HFFc6 (cell line): ENCODE data around the gene PRKAA2. TPM values are rescaled to one million over a fixed set of nuclear protein-coding genes. Genes with fewer than 3 reads are reported as not detected.

Experiments used
- DNase-seq: peaks from one replicate; pipeline ENCODE4 v3.0.0-alpha.2; 2018
- H3K27ac Mint-ChIP-seq: 2 replicates; pipeline ENCODE4 v1.8.0; 2020; ENCODE audit warnings: mild to moderate bottlenecking, mixed read lengths
- H3K27me3 Mint-ChIP-seq: 2 replicates; pipeline ENCODE4 v1.8.0; 2021; ENCODE audit warnings: mild to moderate bottlenecking, moderate library complexity, mixed read lengths; ENCODE audit not compliant: insufficient read depth
- H3K36me3 Mint-ChIP-seq: 2 replicates; pipeline ENCODE4 v1.8.0; 2021; ENCODE audit warnings: low read depth, mixed read lengths
- H3K4me1 Mint-ChIP-seq: 2 replicates; pipeline ENCODE4 v1.8.0; 2020; ENCODE audit warnings: low read depth, mixed read lengths
- H3K4me3 Mint-ChIP-seq: 2 replicates; pipeline ENCODE4 v1.8.0; 2020; ENCODE audit warnings: mild to moderate bottlenecking, moderate library complexity, mixed read lengths
- H3K9me3 Mint-ChIP-seq: 2 replicates; pipeline ENCODE4 v1.8.0; 2020; ENCODE audit warnings: mild to moderate bottlenecking, mixed read lengths
- total RNA-seq, 6 experiments: library from RNA; stranded (reverse); fragmentation: NEBNext Ultra II Directional; extraction: Animal tissue kit (Norgen Biotek cat#: 25700); gene quantifications; 2 replicates in 1 of 6; 3 replicates in 5 of 6; pipeline ENCODE4 v1.2.3, GENCODE V29; 2021
- TF ChIP-seq, protein P1 (sequence below): fragments of 200-600 bp; sonication (generic); IDR thresholded peaks from 2 replicates; pipeline ENCODE4 v1.5.0; 2021; ENCODE audit warnings: antibody characterized with exemption, mild to moderate bottlenecking

Gene PRKAA2
- total RNA-seq, 6 experiments from 2014 or later, result 0.05 to 0.62 (median 0.06) TPM

GRCh38 chr1:56703747-56704146, 58.6 kb downstream of the PRKAA2 start:
- no peaks in the 10 kb centered on the region for H3K4me1 Mint-ChIP-seq
- TF ChIP-seq, protein P1, sequence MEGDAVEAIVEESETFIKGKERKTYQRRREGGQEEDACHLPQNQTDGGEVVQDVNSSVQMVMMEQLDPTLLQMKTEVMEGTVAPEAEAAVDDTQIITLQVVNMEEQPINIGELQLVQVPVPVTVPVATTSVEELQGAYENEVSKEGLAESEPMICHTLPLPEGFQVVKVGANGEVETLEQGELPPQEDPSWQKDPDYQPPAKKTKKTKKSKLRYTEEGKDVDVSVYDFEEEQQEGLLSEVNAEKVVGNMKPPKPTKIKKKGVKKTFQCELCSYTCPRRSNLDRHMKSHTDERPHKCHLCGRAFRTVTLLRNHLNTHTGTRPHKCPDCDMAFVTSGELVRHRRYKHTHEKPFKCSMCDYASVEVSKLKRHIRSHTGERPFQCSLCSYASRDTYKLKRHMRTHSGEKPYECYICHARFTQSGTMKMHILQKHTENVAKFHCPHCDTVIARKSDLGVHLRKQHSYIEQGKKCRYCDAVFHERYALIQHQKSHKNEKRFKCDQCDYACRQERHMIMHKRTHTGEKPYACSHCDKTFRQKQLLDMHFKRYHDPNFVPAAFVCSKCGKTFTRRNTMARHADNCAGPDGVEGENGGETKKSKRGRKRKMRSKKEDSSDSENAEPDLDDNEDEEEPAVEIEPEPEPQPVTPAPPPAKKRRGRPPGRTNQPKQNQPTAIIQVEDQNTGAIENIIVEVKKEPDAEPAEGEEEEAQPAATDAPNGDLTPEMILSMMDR, result no peak

DNA sequence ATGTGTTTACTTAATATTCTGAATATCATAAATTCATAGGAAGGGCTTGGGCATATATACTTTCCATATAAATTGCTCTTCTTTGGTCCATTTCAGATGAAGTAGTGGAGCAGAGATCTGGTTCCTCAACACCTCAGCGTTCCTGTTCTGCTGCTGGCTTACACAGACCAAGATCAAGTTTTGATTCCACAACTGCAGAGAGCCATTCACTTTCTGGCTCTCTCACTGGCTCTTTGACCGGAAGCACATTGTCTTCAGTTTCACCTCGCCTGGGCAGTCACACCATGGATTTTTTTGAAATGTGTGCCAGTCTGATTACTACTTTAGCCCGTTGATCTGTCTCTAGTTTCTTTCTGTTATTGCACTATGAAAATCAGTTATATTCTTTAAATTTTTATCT, 62.3 kb downstream of the PRKAA2 start:
- no peaks in the 10 kb centered on the region for H3K9me3 Mint-ChIP-seq
- DNase-seq, result no peak
- H3K36me3 Mint-ChIP-seq, result no peaks in the 10 kb centered on the region
- peaks cover 30% of the 10 kb centered on the region for H3K4me1 Mint-ChIP-seq
- no peak overlapping the region for H3K27ac Mint-ChIP-seq
- TF ChIP-seq, protein P1, result no peak
- peaks cover 3% of the 10 kb centered on the region; the same call in 1 of the 2 replicates for H3K27me3 Mint-ChIP-seq
- H3K4me3 Mint-ChIP-seq, result no peak overlapping the region

More at GRCh38 chr1:56703747-56704146, 58.6 kb downstream of the PRKAA2 start:
- Mint-ChIP-seq H3K27ac (no peak overlapping the region), H3K9me3 (no peaks in the 10 kb centered on the region), H3K36me3 (no peaks in the 10 kb centered on the region), H3K27me3 (peaks cover 3% of the 10 kb centered on the region; the same call in 1 of the 2 replicates), H3K4me3 (no peak overlapping the region)
- DNase-seq, result no peak

- Mint-ChIP-seq H3K9me3 (no peaks in the 10 kb centered on the region), H3K27me3 (peaks cover 3% of the 10 kb centered on the region; the same call in 1 of the 2 replicates), H3K4me3 (no peak overlapping the region), H3K4me1 (peaks cover 35% of the 10 kb centered on the region), H3K27ac (no peak overlapping the region), H3K36me3 (no peaks in the 10 kb centered on the region)
- TF ChIP-seq, protein P1, result peak; percentile 83
- DNase-seq, result peak; percentile 35
These were observed 64.3 kb downstream of the PRKAA2 start for GRCh38 chr1:56709269-56709880.

DNA sequence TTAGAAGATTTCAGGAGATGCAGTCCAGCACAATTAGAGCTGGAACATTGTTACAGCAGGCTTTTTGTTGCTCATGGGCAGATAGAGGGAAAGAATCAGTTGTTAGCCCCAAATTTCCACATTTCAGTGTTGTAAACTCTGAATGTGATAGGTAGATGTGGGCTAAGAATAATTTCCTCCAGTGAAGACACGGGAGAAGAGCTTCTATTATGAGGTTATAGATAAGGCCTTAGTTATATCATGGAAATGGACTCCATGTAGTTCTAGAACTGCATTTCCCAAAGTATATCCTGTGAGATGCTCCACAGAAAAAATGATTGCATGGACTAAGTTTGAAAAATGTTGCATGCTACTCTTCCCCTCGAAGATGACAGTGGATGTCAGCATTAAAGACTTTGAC, 64.9 kb downstream of the PRKAA2 start:
- DNase-seq, result no peak
- Mint-ChIP-seq H3K4me1 (peaks cover 42% of the 10 kb centered on the region), H3K36me3 (no peaks in the 10 kb centered on the region), H3K9me3 (no peaks in the 10 kb centered on the region), H3K27ac (no peak overlapping the region), H3K27me3 (peaks cover 3% of the 10 kb centered on the region; the same call in 1 of the 2 replicates), H3K4me3 (no peak overlapping the region)
- TF ChIP-seq, protein P1, result no peak

DNA sequence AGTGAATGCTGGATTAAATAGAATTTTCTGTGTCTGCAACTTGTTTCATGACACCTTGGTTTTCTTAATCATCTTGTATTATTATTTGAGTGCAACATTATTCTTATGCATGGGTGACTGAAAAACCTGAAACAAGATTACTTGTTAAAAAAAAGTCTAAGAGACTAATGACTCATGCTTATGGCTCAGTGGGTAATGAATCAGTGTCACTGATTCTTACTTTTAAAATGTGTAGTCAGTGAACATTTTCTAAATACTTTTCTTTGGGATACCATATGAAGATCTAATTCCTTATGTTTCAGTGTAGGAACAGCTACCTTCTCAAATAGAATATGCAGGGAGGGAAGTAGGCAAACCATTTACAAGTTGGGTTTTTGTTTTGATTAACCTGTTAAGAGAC, 65.5 kb downstream of the PRKAA2 start:
- H3K4me3 Mint-ChIP-seq, result no peak overlapping the region
- H3K4me1 Mint-ChIP-seq, result peaks cover 48% of the 10 kb centered on the region
- no peaks in the 10 kb centered on the region for H3K36me3 Mint-ChIP-seq
- DNase-seq, result peak; percentile 68
- TF ChIP-seq, protein P1, result no peak
- H3K27me3 Mint-ChIP-seq, result peaks cover 3% of the 10 kb centered on the region; the same call in 1 of the 2 replicates
- no peaks in the 10 kb centered on the region for H3K9me3 Mint-ChIP-seq
- no peak overlapping the region; the same call in 1 of the 2 replicates for H3K27ac Mint-ChIP-seq
